Neural cell (in vitro differentiated cells): ENCODE results near the gene SZT2.

ENCODE experiments used
- EZH2 ChIP-seq: fragments of 200-600, 300-800 bp; shearing (Covaris generic), sonication (generic); IDR thresholded peaks from 2 replicates; pipeline ENCODE4 v1.6.1; 2014; ENCODE audit warnings: antibody characterized with exemption, low read length, borderline replicate concordance, mild to moderate bottlenecking; ENCODE audit not compliant: insufficient read depth, poor library complexity, severe bottlenecking
- POLR2AphosphoS5 ChIP-seq: IDR thresholded peaks from 2 replicates; pipeline ENCODE4 v1.6.1; 2012
- TF ChIP-seq, protein P1 (sequence below): fragments of 450-650 bp; IDR thresholded peaks from 2 replicates; pipeline ENCODE4 v1.5.1; 2014; ENCODE audit warnings: antibody characterized with exemption, mild to moderate bottlenecking, moderate library complexity; ENCODE audit not compliant: poor library complexity, severe bottlenecking

GRCh38 chr1:43492826-43493225 lies 103.1 kb downstream of the SZT2 start:
- TF ChIP-seq POLR2AphosphoS5 (no peak), EZH2 (no peak)
- TF ChIP-seq, protein P1, sequence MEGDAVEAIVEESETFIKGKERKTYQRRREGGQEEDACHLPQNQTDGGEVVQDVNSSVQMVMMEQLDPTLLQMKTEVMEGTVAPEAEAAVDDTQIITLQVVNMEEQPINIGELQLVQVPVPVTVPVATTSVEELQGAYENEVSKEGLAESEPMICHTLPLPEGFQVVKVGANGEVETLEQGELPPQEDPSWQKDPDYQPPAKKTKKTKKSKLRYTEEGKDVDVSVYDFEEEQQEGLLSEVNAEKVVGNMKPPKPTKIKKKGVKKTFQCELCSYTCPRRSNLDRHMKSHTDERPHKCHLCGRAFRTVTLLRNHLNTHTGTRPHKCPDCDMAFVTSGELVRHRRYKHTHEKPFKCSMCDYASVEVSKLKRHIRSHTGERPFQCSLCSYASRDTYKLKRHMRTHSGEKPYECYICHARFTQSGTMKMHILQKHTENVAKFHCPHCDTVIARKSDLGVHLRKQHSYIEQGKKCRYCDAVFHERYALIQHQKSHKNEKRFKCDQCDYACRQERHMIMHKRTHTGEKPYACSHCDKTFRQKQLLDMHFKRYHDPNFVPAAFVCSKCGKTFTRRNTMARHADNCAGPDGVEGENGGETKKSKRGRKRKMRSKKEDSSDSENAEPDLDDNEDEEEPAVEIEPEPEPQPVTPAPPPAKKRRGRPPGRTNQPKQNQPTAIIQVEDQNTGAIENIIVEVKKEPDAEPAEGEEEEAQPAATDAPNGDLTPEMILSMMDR, result no peak
